ENCODE measurements around the gene HSP90B1. TPM values are rescaled to one million over a fixed set of nuclear protein-coding genes. Genes with fewer than 3 reads are reported as not detected.

HSP90B1 gene
- total and polyA plus RNA-seq, 2 donors: 299 to 376 TPM

DNA sequence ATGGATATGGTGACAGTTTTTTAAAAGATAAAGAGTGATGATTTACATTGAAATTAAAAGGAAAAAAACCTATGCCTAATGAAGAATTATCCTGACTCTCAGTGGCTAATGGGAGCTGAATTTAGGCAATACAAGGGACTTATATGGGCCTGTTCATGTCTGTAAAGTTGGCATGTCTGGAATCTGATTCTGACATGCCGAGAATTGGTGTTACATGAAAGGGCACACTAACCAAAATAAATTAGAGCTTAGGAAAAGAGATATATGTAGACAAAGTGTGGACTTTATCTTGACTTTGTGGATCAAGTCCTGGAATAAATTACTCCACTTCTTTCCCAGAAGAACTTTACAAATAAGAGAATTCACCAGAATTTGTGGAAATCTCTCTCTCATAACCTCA, 36.5 kb downstream of the HSP90B1 start:
- H3K4me1 ChIP-seq (ENCODE audit: insufficient read depth): no peaks in the 10 kb centered on the region
- no peak for DNase-seq (ENCODE audit: extremely low spot score)

GRCh38 chr12:103969391-103969790, 39.2 kb downstream of the HSP90B1 start:
- no peak for DNase-seq (ENCODE audit: extremely low spot score)
- WGBS: 58% methylated on average over 2 of the region's 2 CpGs
- no peak overlapping the region for H3K4me3 ChIP-seq (ENCODE audit: low read depth, low read length)
- no peaks in the 10 kb centered on the region for H3K36me3 ChIP-seq (ENCODE audit: insufficient read depth)
- peak overlapping the region; percentile 18 for H3K27ac ChIP-seq (ENCODE audit: low read depth)
- H3K4me1 ChIP-seq (ENCODE audit: insufficient read depth): peaks cover 2% of the 10 kb centered on the region

More for the DNA sequence above, 36.5 kb downstream of the HSP90B1 start:
- WGBS: 22% methylated on average over 1 of the region's 1 CpG
- Histone ChIP-seq H3K27ac (ENCODE audit: low read depth) (no peak overlapping the region), H3K36me3 (ENCODE audit: insufficient read depth) (no peaks in the 10 kb centered on the region), H3K4me3 (ENCODE audit: low read depth, low read length) (peak overlapping the region; percentile 68)

GRCh38 chr12:103973909-103974308, 43.7 kb downstream of the HSP90B1 start:
- no peak overlapping the region for H3K27ac ChIP-seq (ENCODE audit: low read depth)
- 65% methylated on average over 2 of the region's 2 CpGs for WGBS
- H3K4me3 ChIP-seq (ENCODE audit: low read depth, low read length): no peak overlapping the region
- peaks cover 4% of the 10 kb centered on the region for H3K4me1 ChIP-seq (ENCODE audit: insufficient read depth)
- peaks cover 2% of the 10 kb centered on the region for H3K36me3 ChIP-seq (ENCODE audit: insufficient read depth)
- DNase-seq (ENCODE audit: extremely low spot score): no peak

- WGBS: 73% methylated on average over 2 of the region's 2 CpGs
- no peak for DNase-seq (ENCODE audit: extremely low spot score)
- Histone ChIP-seq H3K27ac (ENCODE audit: low read depth) (no peak overlapping the region), H3K4me3 (ENCODE audit: low read depth, low read length) (no peak overlapping the region), H3K36me3 (ENCODE audit: insufficient read depth) (peaks cover 2% of the 10 kb centered on the region), H3K4me1 (ENCODE audit: insufficient read depth) (peaks cover 4% of the 10 kb centered on the region)
Observed at GRCh38 chr12:103975368-103975767, 45.2 kb downstream of the HSP90B1 start.

DNA sequence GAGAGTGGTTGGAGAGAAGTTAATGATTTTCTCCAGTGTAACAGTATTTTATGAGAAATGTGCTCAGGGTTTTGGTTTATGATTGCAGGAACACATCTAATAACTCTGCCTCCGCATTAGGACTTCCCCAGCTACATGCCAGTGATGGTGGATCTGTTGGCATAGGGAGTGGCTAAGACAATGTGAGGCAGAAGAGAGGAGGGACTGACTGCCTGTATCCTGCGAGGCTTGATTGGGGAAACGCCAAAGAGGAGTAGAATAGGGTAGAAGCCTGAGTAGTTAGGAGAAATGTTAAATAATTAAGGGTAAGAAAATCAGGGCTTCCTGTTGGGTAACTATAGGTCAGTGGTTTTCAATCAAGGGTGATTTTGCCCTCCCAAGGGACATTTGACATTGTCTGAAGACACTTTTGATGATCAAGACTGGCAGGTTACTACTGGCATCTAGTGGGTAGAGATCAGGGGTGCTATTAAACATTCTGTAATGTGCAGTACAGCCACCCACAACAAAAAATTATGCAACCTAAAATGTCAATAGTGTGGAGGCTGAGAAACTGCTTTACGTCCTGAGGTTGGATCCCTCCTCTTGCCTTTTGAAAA, 48.3 kb downstream of the HSP90B1 start:
- Histone ChIP-seq H3K27ac (ENCODE audit: low read depth) (no peak overlapping the region), H3K36me3 (ENCODE audit: insufficient read depth) (peaks cover 2% of the 10 kb centered on the region), H3K4me1 (ENCODE audit: insufficient read depth) (peaks cover 4% of the 10 kb centered on the region), H3K4me3 (ENCODE audit: low read depth, low read length) (no peak overlapping the region)
- WGBS: 95% methylated on average over 4 of the region's 4 CpGs
- no peak for DNase-seq (ENCODE audit: extremely low spot score)

DNA sequence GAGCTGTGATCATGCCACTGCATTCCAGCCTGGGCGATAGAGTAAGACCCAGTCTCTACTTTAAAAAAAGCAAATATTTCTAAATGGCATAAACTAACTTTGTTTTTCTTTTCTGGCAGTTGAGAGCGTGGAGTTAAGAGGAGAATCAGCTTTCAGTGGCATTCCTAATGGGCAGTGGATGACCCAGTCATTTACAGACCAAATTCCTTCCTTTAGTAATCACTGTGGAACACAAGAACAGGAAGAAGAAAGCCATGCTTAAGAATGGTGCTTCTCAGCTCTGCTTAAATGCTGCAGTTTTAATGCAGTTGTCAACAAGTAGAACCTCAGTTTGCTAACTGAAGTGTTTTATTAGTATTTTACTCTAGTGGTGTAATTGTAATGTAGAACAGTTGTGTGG, 56.6 kb downstream of the HSP90B1 start:
- Histone ChIP-seq H3K4me3 (ENCODE audit: low read depth, low read length) (no peak overlapping the region), H3K27ac (ENCODE audit: low read depth) (no peak overlapping the region), H3K36me3 (ENCODE audit: insufficient read depth) (peaks cover 2% of the 10 kb centered on the region), H3K4me1 (ENCODE audit: insufficient read depth) (no peaks in the 10 kb centered on the region)
- DNase-seq (ENCODE audit: extremely low spot score): no peak
- WGBS: 92% methylated on average over 2 of the region's 2 CpGs

- no peak overlapping the region for H3K27ac ChIP-seq (ENCODE audit: low read depth)
Observed at GRCh38 chr12:103994235-103994634, 64.0 kb downstream of the HSP90B1 start.

DNA sequence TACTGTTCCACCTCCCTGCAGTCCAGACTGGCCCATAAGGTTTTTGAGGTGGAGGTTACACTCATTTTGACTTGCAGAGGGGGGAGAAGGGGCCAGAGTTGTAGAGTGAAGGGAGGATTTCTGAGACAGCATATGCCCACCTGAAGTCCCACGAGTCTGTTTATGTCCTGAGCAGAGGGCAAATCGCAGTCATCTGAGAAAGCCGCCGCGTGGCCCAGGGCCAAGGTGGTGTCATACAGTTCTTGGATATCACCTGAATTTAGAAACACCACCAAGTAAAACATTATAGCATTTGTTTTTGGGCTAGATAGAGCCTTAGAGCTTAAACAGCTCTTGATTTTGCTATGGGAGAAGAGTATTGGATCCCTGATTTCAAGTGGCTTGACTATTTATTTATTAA, 66.4 kb downstream of the HSP90B1 start:
- H3K4me3 ChIP-seq (ENCODE audit: low read depth, low read length): no peak overlapping the region
- H3K27ac ChIP-seq (ENCODE audit: low read depth): no peak overlapping the region
- no peaks in the 10 kb centered on the region for H3K4me1 ChIP-seq (ENCODE audit: insufficient read depth)
- WGBS: 77% methylated on average over 5 of the region's 5 CpGs
- no peaks in the 10 kb centered on the region for H3K36me3 ChIP-seq (ENCODE audit: insufficient read depth)
- no peak for DNase-seq (ENCODE audit: extremely low spot score)

More at GRCh38 chr12:103994235-103994634, 64.0 kb downstream of the HSP90B1 start:
- Histone ChIP-seq H3K4me1 (ENCODE audit: insufficient read depth) (no peaks in the 10 kb centered on the region), H3K36me3 (ENCODE audit: insufficient read depth) (no peaks in the 10 kb centered on the region), H3K4me3 (ENCODE audit: low read depth, low read length) (no peak overlapping the region)
- no peak for DNase-seq (ENCODE audit: extremely low spot score)
- WGBS: 95% methylated on average over 4 of the region's 4 CpGs

DNA sequence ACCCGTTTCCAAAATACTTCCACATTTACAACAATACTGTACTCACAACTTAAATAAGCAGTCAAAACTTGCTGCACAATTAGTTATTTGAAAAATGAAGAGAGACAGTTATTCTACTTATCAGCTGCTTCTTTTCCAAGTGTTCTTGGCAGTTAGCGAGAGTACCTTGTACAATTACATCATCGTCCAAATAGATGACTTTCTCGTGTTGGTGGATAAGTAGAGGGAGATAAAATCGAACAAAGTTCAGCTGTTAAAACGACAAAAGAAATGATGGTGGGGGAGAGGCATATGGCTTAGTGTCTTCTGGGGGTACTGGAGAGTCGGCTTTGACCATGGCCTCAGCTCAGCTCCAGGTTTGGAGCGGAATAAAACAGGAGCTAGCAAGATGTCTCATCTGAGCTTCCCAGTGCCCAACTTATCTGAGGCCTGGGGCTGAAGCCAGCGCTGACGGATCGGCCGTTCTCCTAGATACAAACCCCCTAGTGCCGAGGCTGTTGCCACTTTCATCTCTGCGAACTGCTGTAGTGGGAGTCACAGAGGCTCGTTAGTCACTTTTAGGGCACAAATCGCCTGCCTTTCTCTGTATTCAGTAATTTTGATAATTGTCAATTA, 67.2 kb downstream of the HSP90B1 start:
- DNase-seq (ENCODE audit: extremely low spot score): peak; percentile 42
- Histone ChIP-seq H3K27ac (ENCODE audit: low read depth) (no peak overlapping the region), H3K36me3 (ENCODE audit: insufficient read depth) (no peaks in the 10 kb centered on the region), H3K4me3 (ENCODE audit: low read depth, low read length) (no peak overlapping the region), H3K4me1 (ENCODE audit: insufficient read depth) (no peaks in the 10 kb centered on the region)
- WGBS: 28% methylated on average over 16 of the region's 16 CpGs

Other genes starting within 250 kb of the HSP90B1 start
- gene NT5DC3, start 89.2 kb upstream of the HSP90B1 start, total RNA-seq: 13.1 TPM
- gene NT5DC3, start 89.2 kb upstream of the HSP90B1 start, polyA plus RNA-seq: 21.4 TPM
- gene TDG, start 35.5 kb downstream of the HSP90B1 start, total RNA-seq: 37.0 TPM
- 11.2 TPM for gene TDG, start 35.5 kb downstream of the HSP90B1 start, polyA plus RNA-seq
- gene GLT8D2, start 119.8 kb downstream of the HSP90B1 start, total RNA-seq: 101 TPM
- 37.2 TPM for gene GLT8D2, start 119.8 kb downstream of the HSP90B1 start, polyA plus RNA-seq
- gene HCFC2, start 134.1 kb downstream of the HSP90B1 start, total RNA-seq: 66.3 TPM
- 13.7 TPM for gene HCFC2, start 134.1 kb downstream of the HSP90B1 start, polyA plus RNA-seq
- 43.7 TPM for gene NFYB, start 207.8 kb downstream of the HSP90B1 start, total RNA-seq
- 55.9 TPM for gene NFYB, start 207.8 kb downstream of the HSP90B1 start, polyA plus RNA-seq

All from urinary bladder (tissue), 4 donors.